Esophagus squamous epithelium (tissue), 4 donors: Measurements from ENCODE around the gene S100A7A.

Experiments used
- POLR2A ChIP-seq, 4 donors: fragments of 450-650 bp; IDR thresholded peaks; one replicate each; pipeline ENCODE4 v1.6.1; 2017; ENCODE audit warnings: antibody characterized with exemption in 4 of 4, mild to moderate bottlenecking in 4 of 4, moderate library complexity in 3 of 4
- TF ChIP-seq, protein P1 (sequence below), 6 experiments: fragments of 450-650 bp in 4 of 6; fragments of 200-600 bp in 2 of 6; sonication (generic) in 2 of 6; IDR thresholded peaks; one replicate each; pipeline ENCODE4 v1.5.1; 2016 to 2019; ENCODE audit warnings: antibody characterized with exemption in 6 of 6, mild to moderate bottlenecking in 4 of 6, moderate library complexity in 4 of 6

GRCh38 chr1:153387001-153387400 is 29.3 kb upstream of the S100A7A start:
- TF ChIP-seq, protein P1, sequence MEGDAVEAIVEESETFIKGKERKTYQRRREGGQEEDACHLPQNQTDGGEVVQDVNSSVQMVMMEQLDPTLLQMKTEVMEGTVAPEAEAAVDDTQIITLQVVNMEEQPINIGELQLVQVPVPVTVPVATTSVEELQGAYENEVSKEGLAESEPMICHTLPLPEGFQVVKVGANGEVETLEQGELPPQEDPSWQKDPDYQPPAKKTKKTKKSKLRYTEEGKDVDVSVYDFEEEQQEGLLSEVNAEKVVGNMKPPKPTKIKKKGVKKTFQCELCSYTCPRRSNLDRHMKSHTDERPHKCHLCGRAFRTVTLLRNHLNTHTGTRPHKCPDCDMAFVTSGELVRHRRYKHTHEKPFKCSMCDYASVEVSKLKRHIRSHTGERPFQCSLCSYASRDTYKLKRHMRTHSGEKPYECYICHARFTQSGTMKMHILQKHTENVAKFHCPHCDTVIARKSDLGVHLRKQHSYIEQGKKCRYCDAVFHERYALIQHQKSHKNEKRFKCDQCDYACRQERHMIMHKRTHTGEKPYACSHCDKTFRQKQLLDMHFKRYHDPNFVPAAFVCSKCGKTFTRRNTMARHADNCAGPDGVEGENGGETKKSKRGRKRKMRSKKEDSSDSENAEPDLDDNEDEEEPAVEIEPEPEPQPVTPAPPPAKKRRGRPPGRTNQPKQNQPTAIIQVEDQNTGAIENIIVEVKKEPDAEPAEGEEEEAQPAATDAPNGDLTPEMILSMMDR (IDR thresholded peaks at IDR 0.05): no peak
- no peak for TF ChIP-seq POLR2A (IDR thresholded peaks at IDR 0.05)
